ENCODE data around the gene ARHGAP1.

Gene ARHGAP1

DNA sequence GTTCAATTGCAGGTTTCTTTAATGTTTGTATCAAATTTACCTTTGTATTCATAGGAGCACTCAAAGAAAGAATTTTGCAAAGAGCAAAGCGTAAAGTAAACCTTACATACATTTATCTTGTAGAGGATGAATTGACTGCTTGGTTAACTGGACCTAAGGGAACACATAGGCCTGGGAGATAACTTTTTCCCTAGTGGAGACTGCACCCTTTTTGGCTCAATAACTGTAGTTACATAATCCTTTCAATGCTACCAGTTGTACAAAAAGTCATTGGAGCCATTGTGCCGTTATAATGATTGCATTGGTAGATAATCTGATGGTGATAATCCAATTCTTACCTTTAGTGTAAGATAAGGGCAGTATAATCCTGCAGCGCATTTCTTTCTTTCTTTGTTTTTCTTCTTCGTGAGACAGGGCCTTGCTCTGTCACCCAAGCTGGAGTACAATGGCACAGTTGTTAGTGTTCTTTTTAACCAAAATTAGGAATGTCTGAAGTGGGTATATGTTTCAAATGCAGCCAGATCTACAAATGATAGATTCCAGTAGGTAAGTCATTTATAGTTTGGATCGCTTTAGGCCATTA, 64.8 kb downstream of the ARHGAP1 start:
- no peak for DNase-seq

DNA sequence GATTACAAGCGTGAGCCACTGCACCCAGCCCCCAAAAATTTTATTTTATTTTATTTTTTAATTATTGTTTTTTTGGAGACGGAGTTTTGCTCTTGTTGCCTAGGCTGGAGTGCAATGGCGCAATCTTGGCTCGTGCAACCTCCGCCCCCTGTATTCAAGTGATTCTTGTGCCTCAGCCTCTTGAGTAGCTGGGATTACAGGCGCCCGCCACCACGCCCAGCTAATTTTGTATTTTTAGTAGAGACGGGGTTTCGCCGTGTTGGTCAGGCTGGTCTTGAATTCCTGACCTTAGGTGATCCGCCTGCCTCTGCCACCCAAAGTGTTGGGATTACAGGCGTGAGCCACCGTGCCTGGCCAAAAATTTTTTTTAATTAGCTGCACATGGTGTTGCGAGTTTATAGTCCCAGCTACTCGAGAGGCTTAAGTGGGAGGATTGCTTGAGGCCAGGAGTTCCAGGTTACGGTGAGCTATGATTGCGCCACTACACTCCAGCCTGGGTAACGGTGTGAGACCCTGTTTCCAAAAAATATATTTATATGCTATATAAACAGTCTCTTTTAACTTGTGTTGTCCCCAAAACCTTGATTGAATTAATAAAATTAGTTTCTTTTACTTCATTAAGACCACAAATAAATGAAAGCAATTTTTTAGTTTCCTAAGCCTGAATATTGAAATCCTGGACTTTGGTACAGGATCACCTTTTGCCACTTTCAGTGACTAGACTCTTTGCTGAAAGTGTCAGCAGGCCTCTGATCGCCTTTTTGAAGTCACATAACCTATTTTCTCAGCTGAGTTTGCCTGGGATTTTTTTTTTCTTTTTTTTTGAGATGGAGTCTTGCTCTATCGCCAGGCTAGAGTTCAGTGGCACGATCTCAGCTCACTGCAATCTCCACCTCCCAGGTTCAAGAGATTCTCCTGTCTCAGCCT, 66.9 kb downstream of the ARHGAP1 start:
- DNase-seq: no peak

DNA sequence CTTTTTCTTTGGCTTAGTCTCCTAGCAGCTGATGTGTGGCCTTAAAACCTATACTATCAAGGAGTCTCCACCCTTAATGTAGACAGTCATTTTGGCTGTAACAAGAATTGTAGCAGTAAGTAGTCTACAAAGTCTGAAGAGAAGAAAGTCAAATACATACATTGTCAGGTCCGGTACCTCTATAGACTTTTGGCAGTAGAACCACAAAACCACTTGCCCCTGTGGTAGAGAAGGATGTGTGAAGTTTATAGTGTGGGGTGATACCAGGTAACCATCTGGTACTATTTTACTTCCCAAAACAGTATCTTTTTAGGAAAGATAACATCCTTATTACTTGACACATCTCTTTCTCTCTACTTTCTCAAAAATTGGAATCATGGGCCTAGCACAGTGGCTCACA, 67.9 kb downstream of the ARHGAP1 start:
- no peak for DNase-seq

DNA sequence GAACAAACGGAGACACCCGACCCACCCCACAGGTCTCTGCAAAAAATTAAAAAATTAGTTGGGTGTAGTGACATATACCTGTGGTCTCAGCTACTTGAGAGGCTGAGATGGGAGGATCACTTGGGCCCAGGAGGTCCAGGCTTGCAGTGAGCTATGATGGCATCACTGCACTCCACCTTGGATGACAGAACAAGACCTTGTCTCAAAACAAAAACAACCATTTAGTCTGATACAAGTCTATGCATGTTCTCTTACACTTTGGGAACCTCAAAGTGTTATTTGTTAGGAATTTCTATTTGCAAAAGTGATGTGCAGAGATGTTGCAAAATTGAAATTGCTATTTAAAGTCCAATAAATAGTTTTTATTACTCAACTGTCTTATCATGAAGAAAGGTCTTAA, 68.7 kb downstream of the ARHGAP1 start:
- DNase-seq: no peak

DNA sequence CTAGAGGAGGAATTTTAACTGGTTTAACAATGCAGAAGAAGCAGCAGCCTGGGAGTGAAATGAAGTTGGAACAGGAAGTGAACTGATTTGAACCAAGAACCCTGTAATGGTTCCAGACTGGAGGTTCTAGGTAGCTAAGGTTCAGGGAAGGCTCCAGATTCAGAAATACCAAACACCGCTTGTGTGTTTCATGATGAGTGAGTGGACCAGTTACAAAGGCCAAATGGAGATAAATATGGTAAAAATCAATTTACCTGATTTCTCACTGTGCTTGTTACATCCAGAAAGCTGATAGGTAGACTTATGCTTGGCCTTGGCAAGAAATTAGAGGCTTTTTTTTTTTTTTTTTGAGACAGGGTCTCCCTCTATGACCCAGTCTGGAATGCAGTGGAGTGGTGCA, 70.2 kb downstream of the ARHGAP1 start:
- DNase-seq: no peak

DNA sequence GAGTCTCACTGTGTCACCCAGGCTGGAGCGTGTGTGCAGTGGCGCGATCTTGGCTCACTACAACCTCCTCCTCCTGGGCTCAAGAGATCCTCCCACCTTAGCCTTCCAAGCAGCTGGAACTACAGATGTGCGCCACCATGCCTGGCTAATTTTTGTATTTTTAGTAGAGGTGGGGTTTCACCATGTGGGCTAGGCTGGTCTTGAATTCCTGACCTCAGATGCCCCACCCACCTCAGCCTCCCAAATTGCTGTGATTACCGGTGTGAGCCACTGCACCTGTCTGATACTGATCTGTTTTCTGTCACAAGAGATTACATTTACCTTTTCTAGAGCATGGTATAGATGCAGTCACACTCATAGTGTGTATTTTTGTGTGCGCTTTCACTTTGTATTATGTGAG, 71.5 kb downstream of the ARHGAP1 start:
- no peak for DNase-seq

All from stimulated activated CD4-positive, alpha-beta T cell treated with anti-CD3 and anti-CD28 coated beads, Interleukin-2, amount 100 ng/mL, for 24 hours (primary cell).